AG10803 (cell line): ENCODE results near the gene UHRF1.

Experiments used
- DNase-seq: peaks from one replicate; pipeline ENCODE4 v3.0.0; 2010; ENCODE audit warnings: low read depth
- H3K4me3 ChIP-seq: 2 replicates; pipeline ENCODE4 v1.5.1; 2011; ENCODE audit warnings: mild to moderate bottlenecking, low read length, control low read depth
- CTCF ChIP-seq: conservative IDR thresholded peaks from 2 replicates; pipeline ENCODE4 v1.5.1; 2011; ENCODE audit warnings: mild to moderate bottlenecking, low read length, control low read depth, inconsistent platforms

Gene UHRF1

GRCh38 chr19:4909156-4909896, at the start of gene UHRF1:
UHRF1 (plus strand) TSS chr19:4909501; CDS start chr19:4910886, 1,385 bp downstream.
- TF ChIP-seq CTCF, result no peak
- H3K4me3 ChIP-seq, result peak within 1 kb of the TSS; percentile 61
- no peak for DNase-seq

- TF ChIP-seq CTCF, result no peak
- no peak for DNase-seq
- no peak overlapping the region for H3K4me3 ChIP-seq
These were observed 49.6 kb upstream of the UHRF1 start for GRCh38 chr19:4859697-4860096.

GRCh38 chr19:4861147-4861546, 48.2 kb upstream of the UHRF1 start:
- DNase-seq, result no peak
- no peak for TF ChIP-seq CTCF
- H3K4me3 ChIP-seq, result no peak overlapping the region

GRCh38 chr19:4866595-4867424, 42.5 kb upstream of the UHRF1 start:
- no peak for TF ChIP-seq CTCF
- DNase-seq, result peak; percentile 48
- peak overlapping the region; percentile 94 for H3K4me3 ChIP-seq

GRCh38 chr19:4867534-4868285, 41.6 kb upstream of the UHRF1 start, which contains the start of gene PLIN3:
PLIN3 (minus strand) TSS chr19:4867667; CDS start chr19:4861394, 6,273 bp downstream.
- peak within 1 kb of the TSS; percentile 94 for H3K4me3 ChIP-seq
- TF ChIP-seq CTCF, result no peak
- peak; percentile 96 for DNase-seq

GRCh38 chr19:4868286-4868834, 40.9 kb upstream of the UHRF1 start:
- no peak for TF ChIP-seq CTCF
- H3K4me3 ChIP-seq, result no peak overlapping the region
- no peak for DNase-seq
